ENCODE data around the gene NOL3. TPM values are rescaled to one million over a fixed set of nuclear protein-coding genes. Genes with fewer than 3 reads are reported as not detected.

Gene NOL3
- total and polyA plus RNA-seq, 2 of the 4 experiments (the other 2 are of a cell fraction), result 6.1 to 17.2 TPM

- Histone ChIP-seq H2BK15ac (ENCODE audit: low read depth, low read length) (no peak overlapping the region), H3K4me3 (ENCODE audit: insufficient read depth, low read depth, low read length) (no peak overlapping the region), H2BK20ac (ENCODE audit: low read depth, low read length) (no peak overlapping the region), H2BK5ac (ENCODE audit: low read depth, low read length, poor library complexity, severe bottlenecking) (no peak overlapping the region), H4K91ac (ENCODE audit: insufficient read depth, low read depth, low read length) (no peak overlapping the region), H2BK120ac (ENCODE audit: low read depth, low read length) (no peak overlapping the region), H3K27ac (ENCODE audit: insufficient read depth, low read length) (no peak overlapping the region), H3K27me3 (ENCODE audit: control insufficient read depth, insufficient read depth, low read length) (no peaks in the 10 kb centered on the region), H3K23ac (ENCODE audit: low read depth, low read length) (no peak overlapping the region), H3K56ac (ENCODE audit: extremely low read depth, insufficient read depth, low read length) (no peak overlapping the region), H3K79me1 (ENCODE audit: low read depth in 1 of 2, low read length in 2 of 2) (peaks cover 17 to 47% of the 10 kb centered on the region in 2 experiments; a peak in 3 of 4 replicates), H3K4ac (ENCODE audit: low read depth, low read length) (0 out of 2 replicates have a peak overlapping the region, but pooled peaks have one; percentile 51), H2AFZ (replicated peaks; ENCODE audit: low read length, poor library complexity) (peak overlapping the region; percentile 93), H2AK5ac (ENCODE audit: low read depth, low read length) (peak overlapping the region; percentile 16; the same call in 1 of the 2 replicates), H3K14ac (replicated peaks; ENCODE audit: low read depth, low read length) (no peak overlapping the region), H3K36me3 (ENCODE audit: control insufficient read depth, insufficient read depth, low read length) (peaks cover 11% of the 10 kb centered on the region; the same call in 1 of the 2 replicates), H4K5ac (ENCODE audit: low read depth, low read length) (no peak overlapping the region), H3K4me2 (ENCODE audit: low read depth, low read length) (no peak overlapping the region; the same call in 1 of the 2 replicates), H2AK9ac (replicated peaks; ENCODE audit: low read depth, low read length, poor library complexity) (peak overlapping the region; percentile 95), H3K4me1 (ENCODE audit: control insufficient read depth, insufficient read depth, low read length) (peaks cover 28% of the 10 kb centered on the region), H4K8ac (ENCODE audit: low read depth in 2 of 2, low read length in 2 of 2) (no peak overlapping the region; a peak in 1 of 4 replicates), H3K9me1 (ENCODE audit: insufficient read depth, low read length) (peaks cover 15% of the 10 kb centered on the region), H3K18ac (ENCODE audit: low read depth, low read length) (no peak overlapping the region), H4K20me1 (ENCODE audit: insufficient read depth, low read length) (peaks cover 25% of the 10 kb centered on the region), H3K9ac (ENCODE audit: low read depth, low read length) (no peak overlapping the region), H3K9me3 (ENCODE audit: control insufficient read depth, insufficient read depth, low read length) (no peaks in the 10 kb centered on the region)
- DNase-seq (no peak), ATAC-seq (ENCODE audit: low read depth) (no peak)
- ChIA-PET POLR2A (ENCODE audit: unreplicated experiment) (no interaction called here), CTCF (no interaction called here)
- WGBS, 2 experiments (ENCODE audit: extremely low coverage in 2 of 2, insufficient read length in 1 of 2), result 67% methylated on average over 16 of the region's 31 CpGs; no CpG with 5 or more reads in 1 of the 2 experiments
- dilution Hi-C loops (cut with HindIII; ENCODE audit: low sequenced_read_pairs, unreplicated experiment) (no loop called here), intact Hi-C loops (cut with micrococcal nuclease) (no loop called here), in situ Hi-C loops (cut with MboI; ENCODE audit: low sequenced_read_pairs) (no loop called here)
- BruUV-seq (replicated peaks), result no TSS peak
- no peak for TF ChIP-seq NFE2L2 (IDR thresholded peaks at IDR 0.05; ENCODE audit: low read depth, low read length)
Measured at GRCh38 chr16:67174706-67175231, 4.4 kb downstream of the NOL3 start.
